ENCODE results near the gene ATP8A2. TPM values are rescaled to one million over a fixed set of nuclear protein-coding genes. Genes with fewer than 3 reads are reported as not detected.
A peak's percentile ranks its signal among the peaks of the same experiment; 100 is the strongest.

The ATP8A2 gene
- total RNA-seq, 1 experiment from 2014 or later = 0.26 TPM

DNA sequence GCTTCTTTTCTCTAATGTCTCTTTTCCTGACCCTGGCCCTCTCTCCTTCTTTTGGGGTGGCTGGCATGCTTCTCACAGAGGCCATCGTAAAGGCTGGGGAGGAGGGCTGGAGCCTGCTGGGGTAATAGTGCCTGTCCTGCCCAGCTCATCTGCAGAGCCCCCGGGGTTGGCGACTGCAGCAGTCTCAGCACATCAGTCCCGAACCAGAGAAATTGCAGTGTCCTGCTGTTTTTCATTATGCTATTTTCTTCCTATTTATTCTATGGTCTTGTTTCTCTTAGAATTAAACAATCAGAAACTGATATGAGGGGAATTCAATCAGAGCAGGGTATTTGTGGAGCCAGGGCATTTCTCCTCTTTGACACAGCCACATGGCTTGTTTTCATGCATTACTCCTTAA is 513.6 kb downstream of the ATP8A2 start:
- no peak for TF ChIP-seq CTCF (IDR thresholded peaks at IDR 0.05; ENCODE audit: unreplicated experiment)
- Mint-ChIP-seq H3K36me3 (ENCODE audit: insufficient read depth, unreplicated experiment) (no peaks in the 10 kb centered on the region), H3K9me3 (ENCODE audit: unreplicated experiment) (no peaks in the 10 kb centered on the region), H3K4me1 (ENCODE audit: insufficient read depth, unreplicated experiment) (peaks cover 12% of the 10 kb centered on the region), H3K4me3 (ENCODE audit: unreplicated experiment) (no peak overlapping the region), H3K27me3 (ENCODE audit: insufficient read depth, unreplicated experiment) (no peaks in the 10 kb centered on the region), H3K27ac (ENCODE audit: low read depth, unreplicated experiment) (no peak overlapping the region)
- no TSS peak for BruUV-seq (replicated peaks)
- POLR2A ChIA-PET = no interaction called here
- intact Hi-C loops (cut with micrococcal nuclease) = no loop called here
- CTCF ChIA-PET = no interaction called here
- no peak for DNase-seq (ENCODE audit: unreplicated experiment)

GRCh38 chr13:25886438-25887214 is 514.9 kb downstream of the ATP8A2 start:
- intact Hi-C loops (cut with micrococcal nuclease) = no loop called here
- H3K4me1 Mint-ChIP-seq (ENCODE audit: insufficient read depth, unreplicated experiment) = peaks cover 20% of the 10 kb centered on the region
- no peaks in the 10 kb centered on the region for H3K9me3 Mint-ChIP-seq (ENCODE audit: unreplicated experiment)
- H3K27me3 Mint-ChIP-seq (ENCODE audit: insufficient read depth, unreplicated experiment) = no peaks in the 10 kb centered on the region
- DNase-seq (ENCODE audit: unreplicated experiment) = peak; percentile 92
- H3K36me3 Mint-ChIP-seq (ENCODE audit: insufficient read depth, unreplicated experiment) = no peaks in the 10 kb centered on the region
- no peak overlapping the region for H3K4me3 Mint-ChIP-seq (ENCODE audit: unreplicated experiment)
- ChIA-PET CTCF (interaction anchor here (0.6 to 1.2 kb wide), 2 partner anchors 312 to 617 kb away, joined by 3 to 4 read pairs; no protein-coding TSS in a partner anchor), POLR2A (interaction anchor here (1.1 to 2.3 kb wide), 4 partner anchors 10 to 136 kb away, joined by 3 to 8 read pairs (median 4); no protein-coding TSS in a partner anchor)
- no TSS peak for BruUV-seq (replicated peaks)
- no peak overlapping the region for H3K27ac Mint-ChIP-seq (ENCODE audit: low read depth, unreplicated experiment)
- no peak for TF ChIP-seq CTCF (IDR thresholded peaks at IDR 0.05; ENCODE audit: unreplicated experiment)

- POLR2A ChIA-PET = interaction anchor here (1.1 to 2.3 kb wide), 2 partner anchors 12 to 28 kb away, joined by 3 to 8 read pairs; no protein-coding TSS in a partner anchor
- H3K27me3 Mint-ChIP-seq (ENCODE audit: insufficient read depth, unreplicated experiment) = no peaks in the 10 kb centered on the region
- no peaks in the 10 kb centered on the region for H3K9me3 Mint-ChIP-seq (ENCODE audit: unreplicated experiment)
- no peak for TF ChIP-seq CTCF (IDR thresholded peaks at IDR 0.05; ENCODE audit: unreplicated experiment)
- H3K36me3 Mint-ChIP-seq (ENCODE audit: insufficient read depth, unreplicated experiment) = no peaks in the 10 kb centered on the region
- H3K27ac Mint-ChIP-seq (ENCODE audit: low read depth, unreplicated experiment) = no peak overlapping the region
- no TSS peak for BruUV-seq (replicated peaks)
- intact Hi-C loops (cut with micrococcal nuclease) = no loop called here
- CTCF ChIA-PET = interaction anchor here (0.5 kb wide), 1 partner anchor 804 kb away, joined by 3 read pairs; no protein-coding TSS in a partner anchor
- no peak for DNase-seq (ENCODE audit: unreplicated experiment)
- peaks cover 20% of the 10 kb centered on the region for H3K4me1 Mint-ChIP-seq (ENCODE audit: insufficient read depth, unreplicated experiment)
- no peak overlapping the region for H3K4me3 Mint-ChIP-seq (ENCODE audit: unreplicated experiment)
These were observed 516.3 kb downstream of the ATP8A2 start for GRCh38 chr13:25887962-25888655.

GRCh38 chr13:25890671-25891212 is 519.0 kb downstream of the ATP8A2 start:
- DNase-seq (ENCODE audit: unreplicated experiment) = peak; percentile 47
- TF ChIP-seq CTCF (IDR thresholded peaks at IDR 0.05; ENCODE audit: unreplicated experiment) = no peak
- CTCF ChIA-PET = interaction anchor here (1.1 kb wide), 1 partner anchor 61 kb away, joined by 3 read pairs; no protein-coding TSS in a partner anchor
- intact Hi-C loops (cut with micrococcal nuclease) = no loop called here
- no TSS peak for BruUV-seq (replicated peaks)
- Mint-ChIP-seq H3K4me3 (ENCODE audit: unreplicated experiment) (no peak overlapping the region), H3K27ac (ENCODE audit: low read depth, unreplicated experiment) (peak overlapping the region; percentile 59), H3K4me1 (ENCODE audit: insufficient read depth, unreplicated experiment) (peaks cover 20% of the 10 kb centered on the region), H3K9me3 (ENCODE audit: unreplicated experiment) (no peaks in the 10 kb centered on the region), H3K36me3 (ENCODE audit: insufficient read depth, unreplicated experiment) (no peaks in the 10 kb centered on the region), H3K27me3 (ENCODE audit: insufficient read depth, unreplicated experiment) (no peaks in the 10 kb centered on the region)
- POLR2A ChIA-PET = interaction anchor here (0.6 to 1.6 kb wide), 3 partner anchors 9 to 98 kb away, joined by 3 to 8 read pairs (median 4); no protein-coding TSS in a partner anchor

Data from MCF 10A (cell line).